HG02885 (cell line): ENCODE results near the gene CLIC5.

Source experiments
- ATAC-seq: cut with Tn5 transposase; IDR thresholded peaks from one replicate; pipeline ENCODE4 v1.9.1; 2021; ENCODE audit warnings: mild to moderate bottlenecking; ENCODE audit not compliant: unreplicated experiment, poor library complexity

CLIC5 gene

GRCh38 chr6:45967363-45967762, 48.3 kb downstream of the CLIC5 start:
- ATAC-seq: no peak

GRCh38 chr6:45966797-45967196, 48.9 kb downstream of the CLIC5 start:
- no peak for ATAC-seq

GRCh38 chr6:45966340-45966739, 49.3 kb downstream of the CLIC5 start:
- ATAC-seq: no peak

- ATAC-seq: no peak
Measured at GRCh38 chr6:45965792-45966191, 49.9 kb downstream of the CLIC5 start.

GRCh38 chr6:45965007-45965406, 50.7 kb downstream of the CLIC5 start:
- ATAC-seq: no peak

- ATAC-seq: no peak
Measured at GRCh38 chr6:45964300-45964699, 51.4 kb downstream of the CLIC5 start.

GRCh38 chr6:45963896-45964295, 51.8 kb downstream of the CLIC5 start:
- no peak for ATAC-seq

GRCh38 chr6:45961125-45961524, 54.5 kb downstream of the CLIC5 start:
- no peak for ATAC-seq

- ATAC-seq: no peak
Measured at GRCh38 chr6:45959534-45960145, 56.0 kb downstream of the CLIC5 start.

- ATAC-seq: no peak
Measured at GRCh38 chr6:45956663-45957062, 59.0 kb downstream of the CLIC5 start.

GRCh38 chr6:45956176-45956575, 59.5 kb downstream of the CLIC5 start:
- no peak for ATAC-seq

- ATAC-seq: no peak
Measured at GRCh38 chr6:45955597-45955996, 60.1 kb downstream of the CLIC5 start.

- ATAC-seq: no peak
Measured at GRCh38 chr6:45952546-45952945, 63.1 kb downstream of the CLIC5 start.

GRCh38 chr6:45952168-45952529, 63.5 kb downstream of the CLIC5 start:
- no peak for ATAC-seq

- ATAC-seq: no peak
Measured at GRCh38 chr6:45951321-45952167, 64.1 kb downstream of the CLIC5 start.

GRCh38 chr6:45949256-45949655, 66.4 kb downstream of the CLIC5 start:
- ATAC-seq: no peak

GRCh38 chr6:45947807-45948206, 67.9 kb downstream of the CLIC5 start:
- ATAC-seq: no peak

- ATAC-seq: no peak
Measured at GRCh38 chr6:45946887-45947286, 68.8 kb downstream of the CLIC5 start.

- ATAC-seq: no peak
Measured at GRCh38 chr6:45946352-45946751, 69.3 kb downstream of the CLIC5 start.

GRCh38 chr6:45942953-45943352, 72.7 kb downstream of the CLIC5 start:
- ATAC-seq: no peak

GRCh38 chr6:45933855-45934254, 81.8 kb downstream of the CLIC5 start:
- ATAC-seq: no peak

GRCh38 chr6:45931232-45931631, 84.4 kb downstream of the CLIC5 start:
- no peak for ATAC-seq
